Epithelial cell of esophagus (primary cell): Measurements from ENCODE around the gene TMEM175.
"Not testable (repeated sequence)": the region's sequence is repeated elsewhere in the genome, so short reads cannot be mapped to it uniquely, and the experiment has no call there.

Experiments used
- DNase-seq: peaks from one replicate; pipeline ENCODE4 v3.0.0; 2010; ENCODE audit warnings: low read depth
- H3K4me3 ChIP-seq: 2 replicates; pipeline ENCODE4 v1.5.1; 2011; ENCODE audit warnings: mild to moderate bottlenecking, low read length, control low read depth
- TF ChIP-seq, protein P1 (sequence below): IDR thresholded peaks from 2 replicates; pipeline ENCODE4 v1.5.1; 2011; ENCODE audit warnings: low read depth, mild to moderate bottlenecking, low read length, control low read depth, inconsistent platforms; ENCODE audit not compliant: insufficient read depth; ENCODE audit errors: missing control alignments

Gene TMEM175

GRCh38 chr4:993111-994029 lies 61.1 kb downstream of the TMEM175 start, which contains the start of gene SLC26A1:
Gene SLC26A1 (minus strand): TSS chr4:993404. CDS start chr4:991703, 1,701 bp downstream.
- TF ChIP-seq, protein P1, sequence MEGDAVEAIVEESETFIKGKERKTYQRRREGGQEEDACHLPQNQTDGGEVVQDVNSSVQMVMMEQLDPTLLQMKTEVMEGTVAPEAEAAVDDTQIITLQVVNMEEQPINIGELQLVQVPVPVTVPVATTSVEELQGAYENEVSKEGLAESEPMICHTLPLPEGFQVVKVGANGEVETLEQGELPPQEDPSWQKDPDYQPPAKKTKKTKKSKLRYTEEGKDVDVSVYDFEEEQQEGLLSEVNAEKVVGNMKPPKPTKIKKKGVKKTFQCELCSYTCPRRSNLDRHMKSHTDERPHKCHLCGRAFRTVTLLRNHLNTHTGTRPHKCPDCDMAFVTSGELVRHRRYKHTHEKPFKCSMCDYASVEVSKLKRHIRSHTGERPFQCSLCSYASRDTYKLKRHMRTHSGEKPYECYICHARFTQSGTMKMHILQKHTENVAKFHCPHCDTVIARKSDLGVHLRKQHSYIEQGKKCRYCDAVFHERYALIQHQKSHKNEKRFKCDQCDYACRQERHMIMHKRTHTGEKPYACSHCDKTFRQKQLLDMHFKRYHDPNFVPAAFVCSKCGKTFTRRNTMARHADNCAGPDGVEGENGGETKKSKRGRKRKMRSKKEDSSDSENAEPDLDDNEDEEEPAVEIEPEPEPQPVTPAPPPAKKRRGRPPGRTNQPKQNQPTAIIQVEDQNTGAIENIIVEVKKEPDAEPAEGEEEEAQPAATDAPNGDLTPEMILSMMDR = no peak
- no peak for DNase-seq
- no peak within 1 kb of the TSS for H3K4me3 ChIP-seq

DNA sequence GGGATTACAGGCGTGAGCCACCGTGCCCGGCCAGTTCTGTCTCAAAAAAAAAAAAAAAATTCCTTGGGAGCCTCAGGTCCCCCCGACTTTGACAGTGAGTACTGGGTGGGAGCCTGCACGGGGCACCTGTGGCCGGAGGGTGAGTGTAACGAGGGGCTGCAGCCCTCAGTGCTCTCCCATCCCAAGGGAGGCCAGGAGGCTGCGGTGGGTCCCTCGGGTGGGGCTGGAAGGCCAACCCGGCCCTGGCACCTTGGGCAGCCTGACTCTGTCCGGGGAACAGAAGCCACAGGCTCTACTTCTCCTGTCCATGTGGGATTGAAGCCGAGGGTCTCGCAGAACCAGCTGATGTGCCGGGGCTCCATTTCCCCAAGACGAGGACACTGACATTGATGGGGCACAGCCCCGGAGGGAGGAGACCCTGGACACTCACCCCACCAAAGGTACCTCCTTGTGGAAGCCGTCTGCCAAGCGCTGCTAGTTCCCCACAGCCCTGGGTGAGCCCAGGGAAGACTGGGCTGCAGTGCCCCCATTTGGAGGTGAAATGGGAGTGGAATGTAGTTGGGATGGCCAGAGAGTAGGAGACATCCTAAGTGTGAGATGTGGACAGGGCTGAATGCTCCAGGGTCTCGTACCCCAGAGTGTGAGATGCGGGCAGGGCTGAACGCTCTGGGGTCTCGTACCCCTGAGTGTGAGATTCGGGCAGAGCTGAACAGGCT lies 63.2 kb downstream of the TMEM175 start:
- TF ChIP-seq, protein P1 = peak; percentile 5
- H3K4me3 ChIP-seq = no peak overlapping the region
- DNase-seq = no peak

DNA sequence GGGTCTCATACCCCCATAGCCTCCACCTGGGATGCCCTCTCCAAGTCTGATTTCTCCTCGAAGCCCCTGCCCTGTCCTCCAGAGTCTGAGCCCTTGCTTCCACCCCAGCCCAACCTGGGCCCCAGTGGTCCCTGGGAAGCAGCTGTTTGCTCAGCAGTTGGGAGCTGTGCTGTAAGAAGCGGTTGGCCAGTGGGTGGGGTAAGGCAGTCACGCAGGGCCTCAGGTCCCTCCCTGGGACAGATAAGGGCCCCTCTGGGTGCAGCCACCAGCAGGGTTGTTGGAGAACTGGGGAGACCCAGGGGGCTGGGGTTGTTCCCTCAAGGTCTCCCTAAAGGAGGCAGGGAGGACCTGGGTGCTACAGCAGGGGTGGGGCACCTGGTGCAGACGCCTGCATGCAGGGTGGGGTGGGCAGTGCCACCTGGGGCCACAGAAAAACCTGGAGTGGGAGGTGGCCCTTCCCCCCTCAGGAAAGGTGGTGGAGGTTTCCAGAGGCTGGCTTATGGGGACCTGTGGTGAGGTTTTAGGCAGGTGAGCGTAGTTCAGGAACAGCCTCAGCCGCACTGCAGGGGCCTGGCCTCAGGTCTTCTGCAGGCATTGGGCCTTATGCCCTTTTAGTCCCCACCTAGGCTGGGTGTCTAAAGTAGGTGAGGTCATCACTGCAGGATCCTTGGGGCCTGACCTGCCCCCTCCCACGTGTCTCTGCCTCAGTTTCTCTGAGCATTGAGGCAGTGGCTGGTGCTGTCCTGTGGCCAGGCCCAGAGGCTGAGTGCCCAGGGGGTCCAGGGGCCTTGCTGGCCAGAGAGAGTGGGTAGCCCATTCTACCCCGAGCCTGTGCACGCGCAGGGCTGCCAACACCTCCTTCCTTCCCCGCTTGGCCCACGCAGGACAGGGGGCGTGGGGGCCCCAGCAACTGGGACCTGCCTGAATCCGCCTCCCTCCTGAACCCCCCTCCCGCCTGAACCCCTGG lies 64.1 kb downstream of the TMEM175 start:
- no peak for DNase-seq
- no peak overlapping the region for H3K4me3 ChIP-seq
- TF ChIP-seq, protein P1 = no peak

GRCh38 chr4:996997-997374 lies 64.7 kb downstream of the TMEM175 start:
- no peak overlapping the region for H3K4me3 ChIP-seq
- TF ChIP-seq, protein P1 = no peak
- DNase-seq = no peak

- TF ChIP-seq, protein P1 = no peak
- DNase-seq = no peak
- H3K4me3 ChIP-seq = no peak overlapping the region
These were observed 65.3 kb downstream of the TMEM175 start for GRCh38 chr4:997375-998071.

- DNase-seq = no peak
- TF ChIP-seq, protein P1 = no peak
- H3K4me3 ChIP-seq = no peak overlapping the region
These were observed 65.9 kb downstream of the TMEM175 start for GRCh38 chr4:998096-998691.

DNA sequence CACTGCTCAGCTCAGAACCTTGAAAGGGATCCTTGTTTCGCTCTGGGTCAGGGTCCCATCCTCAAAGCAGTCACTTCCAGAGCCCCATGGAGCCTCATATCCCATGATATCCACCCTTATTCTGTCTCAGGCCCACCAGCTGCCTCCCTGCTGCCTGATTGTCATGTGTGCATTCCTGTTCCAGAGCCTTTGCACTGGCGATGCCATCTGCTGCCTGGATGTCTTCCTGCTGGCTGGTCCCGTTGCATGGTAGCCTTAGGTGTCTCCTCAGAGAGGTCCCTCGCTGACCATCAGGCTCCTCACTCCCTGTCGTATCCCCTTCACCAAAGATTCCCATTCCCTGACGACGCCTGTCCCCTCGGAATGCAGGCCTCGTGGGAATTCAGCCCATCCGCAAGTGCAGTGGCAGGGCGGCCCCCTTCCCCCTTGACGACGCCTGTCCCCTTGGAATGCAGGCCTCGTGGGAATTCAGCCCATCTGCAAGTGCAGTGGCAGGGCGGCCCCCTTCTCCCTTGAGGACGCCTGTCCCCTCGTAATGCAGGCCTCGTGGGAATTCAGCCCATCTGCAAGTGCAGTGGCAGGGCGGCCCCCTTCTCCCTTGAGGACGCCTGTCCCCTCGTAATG lies 67.1 kb downstream of the TMEM175 start:
- DNase-seq, H3K4me3 ChIP-seq: not testable (repeated sequence)
